Body of pancreas (tissue), 4 donors: Measurements from ENCODE around the gene PCGF3. TPM values are rescaled to one million over a fixed set of nuclear protein-coding genes. Genes with fewer than 3 reads are reported as not detected.

Experiments used
- ATAC-seq: fragments of 150-250 bp; one replicate; pipeline ENCODE4 v1.9.1; 2016
- DNase-seq, 4 donors: peaks; one replicate each; pipeline ENCODE4 v3.0.0-alpha.2; 2019
- H3K27ac ChIP-seq, 4 donors: fragments of 200-600 bp; sonication (generic); 1 replicate in 3 of 4; 2 replicates in 1 of 4; pipeline versions ENCODE4 v1.5.1 to v1.6.1; 2016 to 2019; ENCODE audit warnings: mild to moderate bottlenecking in 1 of 4, mixed read lengths in 1 of 4, moderate library complexity in 1 of 4
- H3K27me3 ChIP-seq, 2 donors: fragments of 200-600 bp; sonication (generic); one replicate each; pipeline ENCODE4 v1.6.0; 2016; ENCODE audit warnings: mild to moderate bottlenecking in 1 of 2
- H3K36me3 ChIP-seq, 2 donors: fragments of 200-600 bp; sonication (generic); replicated peaks in 1 of 2; 2 replicates each; pipeline ENCODE4 v1.5.1; 2016; ENCODE audit warnings: low read depth in 2 of 2; ENCODE audit not compliant: insufficient read depth in 1 of 2
- H3K4me1 ChIP-seq: fragments of 200-600 bp; sonication (generic); one replicate; pipeline ENCODE4 v1.6.0; 2016
- H3K4me3 ChIP-seq, 2 donors: fragments of 200-600 bp; sonication (generic); 1 replicate in 1 of 2; 2 replicates in 1 of 2; pipeline ENCODE4 v1.5.1; 2016 to 2019
- H3K9me3 ChIP-seq, 3 donors: fragments of 200-600 bp; sonication (generic); 1 replicate in 2 of 3; 2 replicates in 1 of 3; pipeline ENCODE4 v1.5.1; 2016
- CTCF ChIP-seq, 7 experiments: fragments of 450-650 bp in 4 of 7; fragments of 200-600 bp in 3 of 7; sonication (generic) in 3 of 7; IDR thresholded peaks; one replicate each; pipeline ENCODE4 v1.5.1; 2016 to 2019; ENCODE audit warnings: antibody characterized with exemption in 7 of 7
- POLR2A ChIP-seq, 3 donors: fragments of 450-650 bp; IDR thresholded peaks; one replicate each; pipeline ENCODE4 v1.6.1; 2016; ENCODE audit warnings: antibody characterized with exemption in 3 of 3, mild to moderate bottlenecking in 2 of 3
- WGBS, 2 donors: methylation state at CpG; one replicate each; pipeline ENCODE4 v1.1.5; 2017; 5-methylcytosine and 5-hydroxymethylcytosine counted together
- intact Hi-C: fragments of 100-400 bp; cut with DNase I; formaldehyde crosslinking; loops from one replicate; pipeline ENCODE4 v1.15.1; 2023
- total RNA-seq, 2 donors: library from RNA; depleted of rRNA; stranded (reverse); fragments of >200 nt; gene quantifications; one replicate each; pipeline ENCODE4 v1.1.0, GENCODE V29; 2016

Gene PCGF3
- total RNA-seq, 2 donors from 2014 or later: 16.8 to 31.1 TPM

DNA sequence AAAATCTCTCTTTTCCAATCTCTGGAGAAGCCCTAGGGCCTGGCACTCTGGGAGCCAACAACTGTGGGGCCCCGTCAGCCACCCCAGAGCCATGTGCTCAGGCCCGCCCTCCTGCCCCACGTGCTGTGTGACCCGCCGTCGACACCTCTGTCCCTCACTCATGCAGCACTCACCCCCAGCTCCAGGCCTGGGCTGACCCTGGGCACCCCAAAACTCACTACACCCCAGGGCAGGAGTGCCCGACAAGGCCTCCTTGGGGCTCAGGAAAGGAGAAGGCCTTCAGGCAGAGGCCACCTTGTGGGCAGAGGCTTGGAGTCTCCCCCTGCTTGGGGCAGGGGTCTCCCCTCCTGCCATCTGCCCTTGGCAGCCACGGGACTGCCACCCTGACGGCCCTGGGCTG lies 25.5 kb upstream of the PCGF3 start:
- Histone ChIP-seq H3K9me3 (no peaks in the 10 kb centered on the region), H3K4me1 (peaks cover 47% of the 10 kb centered on the region), H3K27me3 (no peaks in the 10 kb centered on the region), H3K27ac (no peak overlapping the region), H3K36me3 (no peaks in the 10 kb centered on the region), H3K4me3 (no peak overlapping the region)
- TF ChIP-seq POLR2A (IDR thresholded peaks at IDR 0.05): no peak
- no peak for TF ChIP-seq CTCF (IDR thresholded peaks at IDR 0.05)
- ATAC-seq (no peak), DNase-seq (no peak)
- 79 to 87% methylated on average over 7 to 8 of the region's 9 CpGs for WGBS, 2 donors
- intact Hi-C loops: no loop called here

DNA sequence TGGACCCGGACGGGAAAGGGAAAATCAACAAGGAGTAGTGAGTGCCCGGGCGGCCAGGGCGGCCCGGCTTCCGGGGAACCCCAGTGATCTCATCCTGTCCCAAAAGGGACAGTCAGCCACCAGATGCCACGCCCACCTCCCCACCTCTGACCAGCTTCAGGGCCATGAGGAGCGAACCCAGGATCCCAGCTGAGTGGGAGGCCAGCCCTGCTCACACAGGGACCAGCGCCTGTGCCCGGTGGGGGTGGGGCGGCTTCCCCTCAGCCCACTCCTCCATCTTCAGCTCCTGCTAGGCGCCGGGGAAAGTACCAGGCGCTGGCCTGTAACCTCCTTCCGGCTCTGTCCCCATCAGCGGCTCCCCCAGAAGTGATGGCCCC lies 25.1 kb upstream of the PCGF3 start:
- ATAC-seq (peak; percentile 2), DNase-seq (no peak)
- H3K4me1 ChIP-seq: peaks cover 42% of the 10 kb centered on the region
- WGBS, 2 donors: 77 to 78% methylated on average over 8 to 17 of the region's 17 CpGs
- no peaks in the 10 kb centered on the region for H3K9me3 ChIP-seq
- H3K27ac ChIP-seq: no peak overlapping the region
- H3K36me3 ChIP-seq: no peaks in the 10 kb centered on the region
- no peak for TF ChIP-seq CTCF (IDR thresholded peaks at IDR 0.05)
- TF ChIP-seq POLR2A (IDR thresholded peaks at IDR 0.05): no peak
- H3K27me3 ChIP-seq: no peaks in the 10 kb centered on the region
- no peak overlapping the region for H3K4me3 ChIP-seq
- intact Hi-C loops: no loop called here

DNA sequence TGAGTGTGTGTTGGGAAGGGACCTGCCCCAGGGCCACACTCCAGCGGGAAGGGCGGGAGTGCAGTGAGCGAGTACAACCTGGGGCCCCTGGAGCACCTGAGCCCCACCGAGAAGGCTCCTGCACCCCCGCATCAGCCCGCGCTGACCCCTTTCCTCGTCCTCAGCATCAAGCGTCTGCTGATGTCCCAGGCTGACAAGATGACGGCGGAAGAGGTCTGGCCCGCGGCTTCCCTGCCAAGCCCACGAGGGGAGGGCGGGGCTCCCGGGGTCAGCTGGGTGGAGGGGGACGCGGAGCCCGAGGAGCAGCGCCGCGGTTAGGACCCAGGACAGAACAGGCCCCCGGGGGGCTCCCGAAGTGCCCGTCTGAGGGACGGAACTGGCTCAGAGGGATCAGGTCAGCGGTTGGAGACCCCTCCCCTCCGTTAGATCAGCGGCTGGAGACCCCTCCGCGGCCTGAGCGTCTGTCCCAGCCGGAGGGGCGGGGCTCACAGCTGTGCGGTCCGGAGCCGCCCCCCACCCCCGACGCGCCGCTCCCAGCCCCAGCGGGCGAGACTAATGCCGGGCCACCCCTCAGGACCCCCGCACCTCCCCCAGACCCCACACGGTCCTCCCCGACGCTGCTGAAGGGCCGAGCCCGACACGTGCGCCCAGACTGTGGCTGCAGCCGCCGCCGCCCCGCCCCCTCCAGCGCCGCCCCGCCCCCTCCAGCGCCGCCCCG lies 24.5 kb upstream of the PCGF3 start:
- H3K4me3 ChIP-seq: peak overlapping the region in 1 of 2 donors; percentile 21
- ATAC-seq (peak; percentile 32), DNase-seq (peak in 3 of 4 donors; percentile 53 to 65 (median 55))
- H3K36me3 ChIP-seq: no peaks in the 10 kb centered on the region
- TF ChIP-seq POLR2A (IDR thresholded peaks at IDR 0.05) (no peak), CTCF (IDR thresholded peaks at IDR 0.05) (no peak)
- H3K27ac ChIP-seq: no peak overlapping the region
- WGBS, 2 donors: 9 to 24% methylated on average over 7 to 41 of the region's 62 CpGs
- intact Hi-C loops: no loop called here
- H3K4me1 ChIP-seq: peaks cover 37% of the 10 kb centered on the region
- H3K27me3 ChIP-seq: no peaks in the 10 kb centered on the region
- H3K9me3 ChIP-seq: no peaks in the 10 kb centered on the region

DNA sequence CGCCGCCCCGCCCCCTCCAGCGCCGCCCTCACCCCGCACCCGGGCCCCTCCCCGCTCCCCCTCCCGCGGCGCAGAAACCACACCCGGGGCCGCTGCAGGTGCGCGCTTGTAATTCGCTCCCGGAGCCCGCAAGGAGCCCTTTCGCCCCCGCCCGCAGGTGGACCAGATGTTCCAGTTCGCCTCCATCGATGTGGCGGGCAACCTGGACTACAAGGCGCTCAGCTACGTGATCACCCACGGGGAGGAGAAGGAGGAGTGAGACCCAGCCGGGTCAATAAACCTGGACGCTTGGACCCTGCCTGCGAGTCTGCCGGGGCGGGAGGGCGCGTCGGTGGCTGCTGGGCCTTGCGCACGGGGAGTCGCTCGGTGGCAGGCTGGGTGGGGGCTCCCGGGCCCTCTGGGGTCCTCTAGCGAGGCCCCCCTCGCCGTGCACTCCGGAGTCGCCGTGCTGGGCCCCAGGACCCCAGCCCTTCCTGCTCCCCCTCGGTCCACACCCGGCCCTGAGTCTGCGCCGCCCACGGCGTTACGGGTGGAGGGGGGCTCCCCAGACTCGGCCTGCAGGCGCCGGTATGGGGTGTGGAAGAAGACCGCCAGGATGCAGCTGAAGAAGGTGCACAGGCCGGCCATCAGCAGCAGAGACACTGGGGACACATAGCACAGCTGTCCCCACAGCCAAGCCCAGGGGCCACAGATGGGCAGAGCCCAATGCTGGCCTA lies 23.7 kb upstream of the PCGF3 start:
- DNase-seq: peak; percentile 70 to 85 (median 78)
- peak; percentile 36 for ATAC-seq
- intact Hi-C loops: no loop called here
- no peak overlapping the region for H3K27ac ChIP-seq
- H3K27me3 ChIP-seq: no peaks in the 10 kb centered on the region
- no peak overlapping the region for H3K4me3 ChIP-seq
- WGBS, 2 donors: 59 to 70% methylated on average over 6 to 40 of the region's 58 CpGs
- H3K36me3 ChIP-seq: no peaks in the 10 kb centered on the region
- TF ChIP-seq CTCF (IDR thresholded peaks at IDR 0.05): no peak
- TF ChIP-seq POLR2A (IDR thresholded peaks at IDR 0.05): no peak
- no peaks in the 10 kb centered on the region for H3K9me3 ChIP-seq
- H3K4me1 ChIP-seq: peaks cover 40% of the 10 kb centered on the region
